Thoracic aorta (tissue), 2 donors: Measurements from ENCODE around the gene PABPC1L2B. TPM values are rescaled to one million over a fixed set of nuclear protein-coding genes. Genes with fewer than 3 reads are reported as not detected.

Experiments
- ATAC-seq: fragments of 150-250 bp; one replicate; pipeline ENCODE4 v1.8.0; 2017; ENCODE audit warnings: low read depth; ENCODE audit not compliant: insufficient number of reproducible peaks, low FRiP score
- DNase-seq: peaks from one replicate; pipeline ENCODE4 v3.0.0-alpha.2; 2020; ENCODE audit warnings: low spot score
- H3K27ac ChIP-seq, 2 donors: fragments of 200-600 bp; sonication (generic); 1 replicate in 1 of 2; 2 replicates in 1 of 2; pipeline ENCODE4 v1.5.1; 2016; ENCODE audit warnings: mild to moderate bottlenecking in 2 of 2, moderate library complexity in 2 of 2
- H3K27me3 ChIP-seq: fragments of 200-600 bp; sonication (generic); replicated peaks from 2 replicates; pipeline ENCODE4 v1.6.0; 2016; ENCODE audit warnings: mild to moderate bottlenecking; ENCODE audit not compliant: insufficient read depth
- H3K36me3 ChIP-seq: fragments of 200-600 bp; sonication (generic); one replicate; pipeline ENCODE4 v1.5.1; 2016
- H3K4me1 ChIP-seq, 2 donors: fragments of 200-600 bp; sonication (generic); 1 replicate in 1 of 2; 2 replicates in 1 of 2; pipeline versions ENCODE4 v1.5.1 to v1.6.0; 2016; ENCODE audit warnings: low read depth in 2 of 2, mild to moderate bottlenecking in 1 of 2; ENCODE audit not compliant: control insufficient read depth in 1 of 2
- H3K4me3 ChIP-seq: fragments of 200-600 bp; sonication (generic); 2 replicates; pipeline ENCODE4 v1.5.1; 2016; ENCODE audit warnings: mild to moderate bottlenecking
- H3K9me3 ChIP-seq: fragments of 200-600 bp; sonication (generic); 2 replicates; pipeline ENCODE4 v1.5.1; 2016
- total RNA-seq, 2 donors: library from RNA; depleted of rRNA; stranded (reverse); fragments of >200 nt; gene quantifications; one replicate each; pipeline versions ENCODE4 v1.1.0 to v1.2.3, GENCODE V29; 2016
- TF ChIP-seq, protein P1 (sequence below): fragments of 200-600 bp; sonication (generic); IDR thresholded peaks from one replicate; pipeline ENCODE4 v1.5.1; 2019; ENCODE audit warnings: antibody characterized with exemption

Gene PABPC1L2B
- total RNA-seq, 2 donors from 2014 or later, result not detected

DNA sequence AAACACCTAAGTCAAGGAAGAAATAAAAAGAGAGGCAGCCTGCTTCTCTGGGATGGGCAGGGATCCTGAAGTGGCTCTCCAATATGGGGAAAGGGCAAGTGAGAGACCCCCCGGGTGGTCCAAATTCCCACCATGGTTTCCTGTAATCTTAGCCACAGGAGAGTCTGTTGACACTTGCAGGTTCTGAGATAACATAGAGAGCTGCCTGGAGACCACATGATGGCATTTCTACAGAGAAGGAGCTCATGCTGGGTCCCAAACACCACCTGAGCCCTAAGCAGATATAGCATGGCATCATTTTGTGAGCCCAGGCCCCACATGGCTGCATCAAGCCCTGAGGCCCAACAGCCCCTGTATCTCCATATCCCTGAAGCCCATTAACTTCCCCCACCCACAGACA is 26.1 kb downstream of the PABPC1L2B start:
- ATAC-seq (no peak), DNase-seq (no peak)
- Histone ChIP-seq H3K4me3 (no peak overlapping the region), H3K27ac (no peak overlapping the region), H3K4me1 (no peaks in the 10 kb centered on the region), H3K9me3 (no peaks in the 10 kb centered on the region), H3K27me3 (no peaks in the 10 kb centered on the region), H3K36me3 (no peaks in the 10 kb centered on the region)
- TF ChIP-seq, protein P1, sequence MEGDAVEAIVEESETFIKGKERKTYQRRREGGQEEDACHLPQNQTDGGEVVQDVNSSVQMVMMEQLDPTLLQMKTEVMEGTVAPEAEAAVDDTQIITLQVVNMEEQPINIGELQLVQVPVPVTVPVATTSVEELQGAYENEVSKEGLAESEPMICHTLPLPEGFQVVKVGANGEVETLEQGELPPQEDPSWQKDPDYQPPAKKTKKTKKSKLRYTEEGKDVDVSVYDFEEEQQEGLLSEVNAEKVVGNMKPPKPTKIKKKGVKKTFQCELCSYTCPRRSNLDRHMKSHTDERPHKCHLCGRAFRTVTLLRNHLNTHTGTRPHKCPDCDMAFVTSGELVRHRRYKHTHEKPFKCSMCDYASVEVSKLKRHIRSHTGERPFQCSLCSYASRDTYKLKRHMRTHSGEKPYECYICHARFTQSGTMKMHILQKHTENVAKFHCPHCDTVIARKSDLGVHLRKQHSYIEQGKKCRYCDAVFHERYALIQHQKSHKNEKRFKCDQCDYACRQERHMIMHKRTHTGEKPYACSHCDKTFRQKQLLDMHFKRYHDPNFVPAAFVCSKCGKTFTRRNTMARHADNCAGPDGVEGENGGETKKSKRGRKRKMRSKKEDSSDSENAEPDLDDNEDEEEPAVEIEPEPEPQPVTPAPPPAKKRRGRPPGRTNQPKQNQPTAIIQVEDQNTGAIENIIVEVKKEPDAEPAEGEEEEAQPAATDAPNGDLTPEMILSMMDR, result no peak

Other genes with a start within 250 kb of the PABPC1L2B start
- not detected for gene DMRTC1B, start 226.0 kb upstream of the PABPC1L2B start, total RNA-seq
- not detected for gene FAM236B, start 220.3 kb upstream of the PABPC1L2B start, total RNA-seq
- not detected for gene FAM236D, start 194.7 kb upstream of the PABPC1L2B start, total RNA-seq
- not detected for gene FAM236C, start 90.3 kb upstream of the PABPC1L2B start, total RNA-seq
- gene FAM236A, start 64.7 kb upstream of the PABPC1L2B start, total RNA-seq, result not detected
- gene DMRTC1, start 59.1 kb upstream of the PABPC1L2B start, total RNA-seq, result not detected
- gene PABPC1L2A, start 76.6 kb downstream of the PABPC1L2B start, total RNA-seq, result not detected
- 1 to 10 TPM; 4.2 TPM for gene NAP1L2, start 211.9 kb downstream of the PABPC1L2B start, total RNA-seq